ENCODE results near the gene YIPF5.

The YIPF5 gene

GRCh38 chr5:144170276-144171024, at the start of gene YIPF5, which contains the start of gene KCTD16:
Gene YIPF5 (minus strand): TSS chr5:144170659. CDS start chr5:144169955, 704 bp downstream.
Gene KCTD16 (plus strand): TSS chr5:144170873.
- intact Hi-C loops (cut with DNase I): no loop called here
- DNase-seq: peak; percentile 86 to 98 (median 94)

GRCh38 chr5:144219869-144220268, 49.4 kb upstream of the YIPF5 start:
- DNase-seq: no peak
- intact Hi-C loops (cut with DNase I): no loop called here

- DNase-seq: peak in 1 of 42 donors; percentile 13
- intact Hi-C loops (cut with DNase I): no loop called here
Observed at GRCh38 chr5:144210655-144211054, 40.2 kb upstream of the YIPF5 start.

DNA sequence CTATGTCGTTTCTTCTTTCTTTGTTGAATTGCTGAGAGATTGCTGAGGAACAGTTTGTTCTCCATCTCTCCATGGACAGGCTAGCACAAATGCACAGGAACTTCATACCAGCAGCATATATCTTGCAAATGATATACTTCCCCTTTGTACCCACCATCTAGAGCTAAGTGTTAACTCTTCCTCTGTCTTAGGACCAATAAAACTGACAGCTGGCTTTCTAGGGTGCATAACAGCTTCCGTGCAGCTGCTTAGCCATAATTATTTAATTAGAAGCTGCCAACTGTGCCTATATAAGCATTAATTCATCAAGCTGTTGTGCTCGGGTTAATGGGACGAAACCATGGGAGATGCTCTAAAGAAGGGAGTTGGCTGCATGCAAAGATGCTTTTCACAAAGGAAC, 38.9 kb upstream of the YIPF5 start:
- intact Hi-C loops (cut with DNase I): no loop called here

DNA sequence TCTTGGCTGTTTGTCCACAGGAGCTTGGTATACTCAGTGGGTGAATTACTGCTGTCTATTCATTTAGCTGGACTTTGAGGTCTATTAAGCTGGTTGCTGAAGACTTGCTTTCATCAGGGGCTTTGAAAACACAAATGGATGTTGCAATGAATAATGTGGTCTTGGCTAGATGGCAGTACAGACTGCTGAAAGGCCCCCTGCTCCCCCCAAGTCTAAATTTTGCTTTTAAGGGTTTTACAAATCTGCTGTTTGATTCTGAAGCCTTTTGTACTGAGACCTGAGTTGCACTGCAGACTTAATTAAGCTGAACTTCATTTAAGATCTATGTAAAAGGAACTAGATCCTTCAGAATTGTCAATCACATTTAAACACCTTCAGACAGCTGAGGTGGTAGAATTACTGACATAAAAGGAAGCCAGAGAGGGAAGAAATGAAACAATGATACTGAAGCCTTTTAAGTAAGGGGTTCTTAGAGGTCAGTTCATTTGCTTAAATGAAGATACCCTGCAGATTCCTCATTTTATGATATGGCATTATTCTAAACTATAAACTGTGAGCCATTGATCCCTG, 37.5 kb upstream of the YIPF5 start:
- intact Hi-C loops (cut with DNase I): no loop called here
- DNase-seq: peak in 1 of 42 donors; percentile 19

More for the DNA sequence above, 38.9 kb upstream of the YIPF5 start:
- DNase-seq: no peak

DNA sequence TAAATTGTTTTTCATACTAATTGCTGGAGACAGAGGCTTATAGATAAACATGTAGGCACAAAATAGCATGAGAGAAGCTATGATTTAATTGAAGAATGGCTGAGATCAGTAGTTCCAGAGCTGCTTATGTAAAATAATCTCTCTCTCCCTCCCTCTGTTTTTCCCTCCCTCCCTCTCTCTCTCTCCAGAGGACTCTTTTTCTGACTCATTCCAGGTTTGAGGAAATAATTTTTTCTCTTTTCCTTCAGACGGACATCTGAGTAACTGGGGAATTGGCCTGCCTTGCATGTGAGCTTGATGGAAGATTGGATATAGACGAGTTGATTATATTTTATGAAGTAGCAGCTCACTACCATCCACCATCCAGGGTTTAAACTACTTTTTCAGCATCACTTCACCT, 35.7 kb upstream of the YIPF5 start:
- intact Hi-C loops (cut with DNase I): no loop called here
- no peak for DNase-seq

- intact Hi-C loops (cut with DNase I): no loop called here
- peak in 41 of 42 donors; percentile 8 to 81 (median 49) for DNase-seq
Observed at GRCh38 chr5:144205141-144205551, 34.7 kb upstream of the YIPF5 start.

GRCh38 chr5:144203750-144204596, 33.5 kb upstream of the YIPF5 start:
- peak in 24 of 42 donors; percentile 15 to 83 (median 58) for DNase-seq
- intact Hi-C loops (cut with DNase I): no loop called here

GRCh38 chr5:144202726-144203125, 32.3 kb upstream of the YIPF5 start:
- intact Hi-C loops (cut with DNase I): no loop called here
- peak in 2 of 42 donors; percentile 22 to 30 for DNase-seq

DNA sequence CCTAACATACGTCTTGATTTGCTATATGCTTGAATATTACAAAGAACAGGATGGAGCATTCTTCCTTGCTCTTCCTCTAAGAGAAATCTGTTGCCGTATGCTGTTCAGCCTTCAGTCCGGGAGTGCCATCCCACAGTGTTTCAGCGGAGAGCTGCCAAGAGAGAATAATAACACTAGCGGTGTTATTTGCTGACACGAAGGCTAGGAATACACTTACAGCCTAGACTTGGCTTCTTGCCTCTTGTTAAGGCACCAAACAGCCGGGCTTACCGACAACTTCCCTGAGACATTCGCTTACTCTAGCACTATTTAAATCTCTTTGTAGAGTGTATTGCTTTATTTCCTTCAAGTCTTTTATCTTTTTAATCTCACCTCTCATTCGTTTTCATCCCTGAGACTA, 31.6 kb upstream of the YIPF5 start:
- intact Hi-C loops (cut with DNase I): no loop called here
- no peak for DNase-seq

DNA sequence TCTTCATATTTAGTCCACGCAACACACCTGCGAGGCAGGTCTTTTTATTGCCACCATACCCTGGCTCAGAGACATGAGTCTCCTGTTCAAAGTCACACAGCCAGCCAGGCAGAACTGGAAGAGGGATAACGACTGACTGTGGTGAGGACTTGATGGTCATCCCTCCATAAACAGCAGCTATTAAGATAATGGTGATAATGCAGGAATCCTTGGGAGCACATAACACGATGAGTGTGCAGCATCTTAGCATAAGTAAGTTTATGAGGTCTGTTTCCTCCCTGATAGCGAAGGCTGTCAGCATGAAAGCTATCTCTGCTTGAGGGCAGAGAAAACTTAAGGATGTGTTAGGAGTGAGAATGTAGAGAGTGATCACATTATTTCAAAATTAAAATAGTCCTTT, 31.1 kb upstream of the YIPF5 start:
- DNase-seq: no peak
- intact Hi-C loops (cut with DNase I): no loop called here

GRCh38 chr5:144198386-144198785, 27.9 kb upstream of the YIPF5 start:
- intact Hi-C loops (cut with DNase I): no loop called here
- DNase-seq: no peak

DNA sequence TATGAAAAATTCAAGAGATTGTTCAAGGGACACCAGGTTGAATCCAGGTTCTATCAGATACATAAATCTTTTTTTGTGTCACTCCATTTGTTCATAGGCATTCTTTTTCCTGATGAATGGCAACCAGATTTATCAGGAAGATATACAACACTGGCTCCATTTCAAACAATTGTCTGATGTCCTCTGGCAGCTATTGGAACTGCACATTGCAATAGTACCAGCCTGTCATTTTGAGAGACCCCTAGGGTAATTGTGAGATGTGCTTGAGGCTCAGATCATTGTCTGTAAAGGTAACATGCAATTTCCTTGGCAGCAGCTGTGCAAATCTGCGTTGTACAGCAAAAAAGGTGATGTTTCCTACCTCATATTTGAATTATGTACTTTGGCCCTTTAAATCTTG, 26.2 kb upstream of the YIPF5 start:
- no peak for DNase-seq
- intact Hi-C loops (cut with DNase I): no loop called here

DNA sequence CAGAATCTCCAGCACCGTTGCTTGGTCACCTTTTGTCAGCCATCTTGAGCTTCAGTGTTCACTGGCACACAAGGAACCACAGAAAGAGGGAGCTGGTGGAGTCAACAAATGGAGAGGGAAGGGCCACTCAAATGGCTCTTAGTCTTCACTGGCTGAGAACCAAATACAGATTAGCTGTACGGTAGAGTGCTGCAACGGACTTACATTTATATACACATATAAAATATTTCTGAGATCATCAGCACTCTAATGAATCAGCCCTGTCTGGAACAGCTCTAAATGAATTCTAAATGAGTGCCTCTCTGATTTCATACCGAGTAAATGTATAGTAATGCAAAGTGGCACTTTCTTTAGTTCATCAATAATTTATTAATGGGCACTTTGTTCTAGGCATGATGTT, 25.0 kb upstream of the YIPF5 start:
- no peak for DNase-seq
- intact Hi-C loops (cut with DNase I): no loop called here

DNA sequence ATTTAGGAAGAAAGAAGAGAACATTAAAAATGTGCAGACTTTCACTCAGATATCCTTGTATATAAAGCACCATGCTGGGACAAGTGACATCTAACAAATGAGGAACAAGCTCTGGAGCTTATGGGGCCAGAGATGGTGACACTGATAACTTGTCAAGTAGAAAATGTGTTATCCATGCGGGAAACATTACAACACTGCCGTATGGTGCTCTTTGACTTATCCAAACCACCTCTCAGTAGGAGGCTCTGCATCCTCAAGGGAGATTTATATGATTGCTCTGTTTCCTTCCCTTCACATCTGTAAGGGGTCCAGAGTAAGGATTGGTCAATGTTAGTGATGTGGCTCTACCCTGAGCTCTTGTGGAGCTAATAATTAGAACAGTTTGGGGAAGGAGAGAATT, 23.7 kb upstream of the YIPF5 start:
- DNase-seq: no peak
- intact Hi-C loops (cut with DNase I): no loop called here

DNA sequence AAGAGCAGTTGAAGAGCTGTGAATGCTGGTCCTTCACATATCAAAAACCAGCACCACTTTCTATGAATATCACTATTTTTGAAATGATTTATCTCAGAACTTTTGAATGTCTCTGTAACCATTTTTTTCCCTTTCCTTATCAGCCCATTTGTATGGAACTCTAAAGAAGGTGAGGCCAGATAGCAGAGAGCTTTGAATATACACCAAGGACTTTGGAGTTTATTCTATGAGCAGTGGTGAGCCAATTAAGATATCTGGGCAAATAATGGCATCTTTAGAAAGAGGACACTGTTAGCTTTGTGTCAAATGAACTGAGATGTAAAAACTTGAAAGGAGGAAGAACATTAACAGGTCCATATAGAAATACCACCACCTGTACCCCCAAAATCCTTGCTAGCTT, 22.2 kb upstream of the YIPF5 start:
- no peak for DNase-seq
- intact Hi-C loops (cut with DNase I): no loop called here

DNA sequence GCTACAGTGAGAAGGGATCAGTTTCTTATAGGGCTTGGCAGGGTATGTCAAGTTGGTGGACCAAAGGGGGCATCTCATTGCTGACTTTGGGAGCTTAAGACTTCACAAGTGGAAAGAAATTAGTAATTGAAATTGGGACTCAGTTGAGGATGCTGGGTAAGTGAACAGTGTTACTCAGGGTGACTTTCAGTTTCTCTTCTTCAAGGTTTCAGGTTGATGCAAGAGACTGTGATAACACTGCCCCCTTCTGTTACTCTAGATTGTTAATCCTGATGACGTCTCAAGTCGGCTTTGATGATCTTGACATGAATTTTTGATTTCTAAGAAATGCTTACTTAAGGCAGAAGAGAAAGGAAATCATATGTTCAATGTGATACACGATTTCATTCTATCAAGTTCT, 21.5 kb upstream of the YIPF5 start:
- no peak for DNase-seq
- intact Hi-C loops (cut with DNase I): no loop called here

- no peak for DNase-seq
- intact Hi-C loops (cut with DNase I): no loop called here
Observed at GRCh38 chr5:144191531-144191930, 21.1 kb upstream of the YIPF5 start.

DNA sequence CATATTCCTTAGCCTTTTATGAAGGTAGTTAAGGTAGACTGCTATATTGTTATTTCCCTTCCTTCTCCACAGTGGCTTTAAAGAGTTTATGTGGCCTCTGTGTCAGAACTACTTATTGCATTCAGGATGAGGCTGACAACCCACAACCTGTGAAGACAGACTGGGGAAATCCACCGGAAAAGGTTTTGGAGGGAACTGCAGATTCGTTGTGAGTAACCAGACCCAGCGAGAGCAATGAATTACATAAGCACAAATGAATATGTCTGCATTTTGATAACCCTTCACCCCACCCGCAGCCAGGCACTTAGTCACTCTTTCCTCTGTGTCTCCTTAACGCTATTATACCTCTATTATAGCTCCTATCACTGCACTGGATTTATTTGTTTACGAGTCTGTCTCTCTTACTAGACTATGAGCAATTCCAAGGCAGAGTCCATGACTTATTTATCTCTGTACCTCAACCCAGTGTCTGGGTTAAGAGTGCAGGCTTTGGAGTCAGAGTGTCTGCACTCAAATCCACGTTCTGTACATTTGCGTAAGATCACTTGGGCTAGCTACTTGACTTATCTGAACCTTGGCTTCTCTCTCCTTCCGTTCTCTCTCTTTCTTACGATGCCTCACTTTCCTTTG, 19.5 kb upstream of the YIPF5 start:
- intact Hi-C loops (cut with DNase I): no loop called here

More for the DNA sequence above, 19.5 kb upstream of the YIPF5 start:
- peak in 1 of 42 donors; percentile 2 for DNase-seq

Data from head of caudate nucleus (tissue), 42 donors.